GM12878 (cell line): ENCODE data around the gene SLC39A7. TPM values are rescaled to one million over a fixed set of nuclear protein-coding genes. Genes with fewer than 3 reads are reported as not detected.

Experiments
- ATAC-seq: fragments of 200-7000 bp; cut with Tn5 transposase; 3 replicates; pipeline ENCODE4 v1.9.1; 2020; ENCODE audit warnings: mild to moderate bottlenecking, moderate library complexity
- BruUV-seq: library from RNA; stranded (reverse); fragments of 400-500 nt; replicated peaks from 2 replicates; lab custom pipeline; 2021; lab: Mats Ljungman, UMichigan
- CTCF ChIA-PET: fragments of 300-600 bp; sonication (Branson Sonifier 250); formaldehyde crosslinking; extraction: SDS; loops from one replicate; lab custom pipeline; 2021; ENCODE audit warnings: inconsistent platforms; lab: Yijun Ruan, JAX
- POLR2A ChIA-PET: fragments of 350-600 bp; formaldehyde crosslinking; extraction: SDS; loops from one replicate; lab custom pipeline; 2021; ENCODE audit warnings: inconsistent platforms; lab: Charles Lee
- RAD21 ChIA-PET: fragments of 300-600 bp; sonication (Branson Sonifier 250); formaldehyde crosslinking; loops from one replicate; lab custom pipeline; 2023; ENCODE audit warnings: antibody characterized with exemption; ENCODE audit not compliant: unreplicated experiment; lab: Charles Lee
- SMC1A ChIA-PET: fragments of 300-600 bp; sonication (Branson Sonifier 250); formaldehyde crosslinking; loops from one replicate; lab custom pipeline; 2023; ENCODE audit not compliant: unreplicated experiment, uncharacterized antibody; lab: Charles Lee
- DNase-seq: peaks from one replicate; pipeline ENCODE4 v3.0.0-alpha.2; 2011; ENCODE audit warnings: low read depth, low spot score
- FAIRE-seq: peaks from 3 replicates; lab custom pipeline; 2011; peaks lifted over from hg19 to GRCh38; lab: Jason Lieb, UNC
- H2AFZ ChIP-seq: 2 replicates; pipeline ENCODE4 v1.6.0; 2011; ENCODE audit warnings: low read depth, low read length, control low read depth; ENCODE audit not compliant: control insufficient read depth
- H3K27ac ChIP-seq: 2 replicates; pipeline ENCODE4 v1.5.1; 2011; ENCODE audit warnings: control low read depth; ENCODE audit not compliant: control insufficient read depth, insufficient read depth
- H3K27me3 ChIP-seq, 2 experiments: replicated peaks in 1 of 2; 2 replicates each; pipeline versions ENCODE4 v1.6.0 to v1.6.1; 2011; ENCODE audit warnings: low read length in 1 of 2; ENCODE audit not compliant: control insufficient read depth in 2 of 2, insufficient read depth in 2 of 2
- H3K36me3 ChIP-seq, 2 experiments: 2 replicates each; pipeline ENCODE4 v1.5.1; 2011; ENCODE audit warnings: low read length in 1 of 2; ENCODE audit not compliant: control insufficient read depth in 2 of 2, insufficient read depth in 2 of 2
- H3K4me1 ChIP-seq: 2 replicates; pipeline ENCODE4 v1.6.1; 2011; ENCODE audit warnings: mild to moderate bottlenecking, low read length, moderate library complexity, mixed read lengths; ENCODE audit not compliant: control insufficient read depth, insufficient read depth
- H3K4me2 ChIP-seq: 2 replicates; pipeline ENCODE4 v1.6.0; 2011; ENCODE audit warnings: control low read depth; ENCODE audit not compliant: control insufficient read depth, insufficient read depth
- H3K4me3 ChIP-seq: fragments of 200-600 bp; sonication (generic); 2 replicates; pipeline ENCODE4 v1.5.1; 2016
- H3K79me2 ChIP-seq: 2 replicates; pipeline ENCODE4 v1.6.0; 2011; ENCODE audit warnings: low read length; ENCODE audit not compliant: control insufficient read depth, insufficient read depth
- H3K9ac ChIP-seq: 2 replicates; pipeline ENCODE4 v1.8.0; 2011; ENCODE audit warnings: low read length, control low read depth, mixed read lengths; ENCODE audit not compliant: control insufficient read depth, insufficient read depth
- H3K9me3 ChIP-seq: replicated peaks from 3 replicates; pipeline ENCODE4 v1.5.1; 2011; ENCODE audit warnings: mild to moderate bottlenecking, low read length; ENCODE audit not compliant: control insufficient read depth, insufficient read depth
- H4K20me1 ChIP-seq: 2 replicates; pipeline ENCODE4 v1.6.0; 2011; ENCODE audit not compliant: control insufficient read depth, insufficient read depth
- EED ChIP-seq: sonication (generic); IDR thresholded peaks from 2 replicates; pipeline ENCODE4 v1.6.1; 2016; ENCODE audit warnings: antibody characterized with exemption, low read depth
- JUND ChIP-seq: IDR thresholded peaks from 2 replicates; pipeline ENCODE4 v1.6.1; 2012; ENCODE audit warnings: low read depth, mild to moderate bottlenecking, low read length, improper control_type of control experiment, moderate library complexity
- SUZ12 ChIP-seq: fragments of 200-600 bp; sonication (generic); IDR thresholded peaks from one replicate; pipeline ENCODE4 v1.6.1; 2018; ENCODE audit warnings: antibody characterized with exemption, mild to moderate bottlenecking; ENCODE audit not compliant: unreplicated experiment
- TBL1XR1 ChIP-seq: IDR thresholded peaks from 2 replicates; pipeline ENCODE4 v1.6.1; 2012; ENCODE audit warnings: low read depth, low read length, improper control_type of control experiment
- ZNF274 ChIP-seq: IDR thresholded peaks from one replicate; pipeline ENCODE4 v1.8.0; 2011; ENCODE audit not compliant: insufficient read length, insufficient read depth
- WGBS: methylation state at CpG from one replicate; pipeline ENCODE4 v1.1.6; 2016; ENCODE audit warnings: low lambda C conversion rate; ENCODE audit not compliant: insufficient replicate concordance, insufficient coverage; ENCODE audit errors: missing lambda C conversion rate; 5-methylcytosine and 5-hydroxymethylcytosine counted together
- in situ Hi-C: fragments of 300-500 bp; cut with MboI; formaldehyde crosslinking; loops from 9 replicates; pipeline ENCODE4 v1.14.3; 2018; ENCODE audit warnings: mixed read lengths
- intact Hi-C: fragments of 100-400 bp; cut with micrococcal nuclease; formaldehyde crosslinking; loops from one replicate; pipeline ENCODE4 v1.14.2; 2022; ENCODE audit not compliant: unreplicated experiment
- polyA plus RNA-seq, 11 experiments: library from polyadenylated mRNA; depleted of rRNA in 4 of 11; unstranded in 6 of 11; stranded (reverse) in 5 of 11; fragments of >200 nt; fragmentation: Nextera tagmentation in 4 of 11; fragmentation: Illumina TruSeq in 1 of 11; extraction: Ambion mirVana in 4 of 11; extraction: Trizol in 1 of 11; gene quantifications; 1 replicate in 1 of 11; 2 replicates in 10 of 11; pipeline versions ENCODE4 v1.2.1 to v1.2.3, GENCODE V29; 2011 to 2016; ENCODE audit warnings: inconsistent platforms in 2 of 11, missing spikeins in 2 of 11, low read depth in 1 of 11
- total RNA-seq, 4 experiments: library from RNA; depleted of rRNA in 3 of 4; stranded (reverse); fragments of >200 nt in 3 of 4; fragmentation: Illumina TruSeq in 1 of 4; extraction: Trizol in 1 of 4; gene quantifications; 2 replicates each; pipeline versions ENCODE4 v1.2.1 to v1.2.3, GENCODE V29; 2013 to 2021
- TF ChIP-seq, protein P1 (sequence below): IDR thresholded peaks from 2 replicates; pipeline ENCODE4 v1.6.1; 2011; ENCODE audit warnings: borderline replicate concordance, low read depth, mild to moderate bottlenecking, moderate library complexity, low read length; ENCODE audit not compliant: insufficient read depth, poor library complexity, severe bottlenecking

The SLC39A7 gene
- total and polyA plus RNA-seq, 10 of the 15 experiments (the other 5 are each of a cell fraction or from before 2014, with no cell fraction given): 7.3 to 63.1 (median 40.6) TPM

DNA sequence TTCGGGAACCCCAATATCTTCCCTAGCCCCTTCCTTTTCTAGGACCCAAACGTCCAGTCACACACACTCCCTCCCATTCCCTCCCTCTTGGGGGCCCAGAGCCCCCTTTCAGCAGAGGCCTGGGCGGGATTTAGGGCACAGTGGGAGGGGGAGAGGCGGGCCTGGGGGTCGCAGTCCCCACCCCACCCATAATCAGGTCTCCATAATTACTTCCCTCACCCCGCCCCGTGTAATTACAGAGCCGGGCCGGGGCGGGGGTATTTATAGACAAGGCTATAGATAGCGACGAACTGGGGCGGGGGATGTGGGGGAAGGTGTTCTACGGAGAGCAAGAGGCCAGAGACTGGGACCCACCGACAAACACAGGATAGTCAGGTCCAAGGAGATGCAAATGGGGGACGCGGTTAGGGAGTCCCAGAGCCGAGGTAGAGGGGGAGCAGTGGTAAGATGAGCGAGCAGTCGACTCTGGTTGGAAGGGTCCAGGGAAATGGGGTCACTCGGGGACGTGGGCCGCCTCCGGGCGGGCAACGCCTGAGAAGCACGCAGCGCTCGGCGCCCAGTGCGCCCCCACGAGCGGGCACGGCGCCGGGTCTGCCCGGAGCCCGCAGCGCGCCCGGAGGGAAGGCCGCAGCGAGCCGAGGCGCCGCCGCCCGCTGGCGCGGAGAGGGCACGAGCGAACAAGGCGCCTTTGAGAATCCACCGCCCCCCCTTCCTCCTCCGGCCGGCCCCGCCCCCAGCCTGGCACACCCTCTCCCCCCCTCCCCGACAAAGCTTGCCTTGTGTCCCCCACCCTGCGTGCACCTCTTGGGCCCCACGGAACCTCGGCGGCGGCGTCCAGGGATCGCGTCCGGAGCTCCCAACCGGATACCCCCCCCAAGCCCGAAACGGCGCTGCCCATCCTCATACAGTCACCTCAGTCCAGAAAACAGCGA lies 7.7 kb upstream of the SLC39A7 start:
- no peak for TF ChIP-seq TBL1XR1
- no peak for TF ChIP-seq JUND
- TF ChIP-seq, protein P1, sequence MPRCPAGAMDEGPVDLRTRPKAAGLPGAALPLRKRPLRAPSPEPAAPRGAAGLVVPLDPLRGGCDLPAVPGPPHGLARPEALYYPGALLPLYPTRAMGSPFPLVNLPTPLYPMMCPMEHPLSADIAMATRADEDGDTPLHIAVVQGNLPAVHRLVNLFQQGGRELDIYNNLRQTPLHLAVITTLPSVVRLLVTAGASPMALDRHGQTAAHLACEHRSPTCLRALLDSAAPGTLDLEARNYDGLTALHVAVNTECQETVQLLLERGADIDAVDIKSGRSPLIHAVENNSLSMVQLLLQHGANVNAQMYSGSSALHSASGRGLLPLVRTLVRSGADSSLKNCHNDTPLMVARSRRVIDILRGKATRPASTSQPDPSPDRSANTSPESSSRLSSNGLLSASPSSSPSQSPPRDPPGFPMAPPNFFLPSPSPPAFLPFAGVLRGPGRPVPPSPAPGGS: peak; percentile 39
- no peak for TF ChIP-seq ZNF274
- TF ChIP-seq EED: no peak
- TF ChIP-seq SUZ12: peak; percentile 87
- intact Hi-C loops: no loop called here
- Histone ChIP-seq H3K9me3 (no peaks in the 10 kb centered on the region), H3K79me2 (no peaks in the 10 kb centered on the region; the same call in none of the 2 replicates), H3K27me3 (peaks cover 2 to 5% of the 10 kb centered on the region in 2 experiments), H3K9ac (no peak overlapping the region), H2AFZ (no peak overlapping the region), H3K4me2 (0 out of 2 replicates have a peak overlapping the region, but pooled peaks have one; percentile 33), H3K27ac (no peak overlapping the region), H3K36me3 (peaks cover 11 to 27% of the 10 kb centered on the region in 2 experiments), H3K4me3 (no peak overlapping the region), H3K4me1 (0 out of 2 replicates have a peak, but pooled peaks cover 8% of the 10 kb centered on the region), H4K20me1 (no peaks in the 10 kb centered on the region)
- ChIA-PET SMC1A (no interaction called here), POLR2A (no interaction called here), RAD21 (no interaction called here), CTCF (no interaction called here)
- no peak for DNase-seq
- no peak for ATAC-seq
- 12% methylated on average over 62 of the region's 72 CpGs for WGBS
- in situ Hi-C loops: no loop called here
- BruUV-seq: no TSS peak
- no peak for FAIRE-seq
